K562 (cell line): ENCODE data around the gene INSR.

Experiments
- CTCF ChIP-seq, 3 experiments: IDR thresholded peaks in 2 of 3; conservative IDR thresholded peaks in 1 of 3; 2 replicates each; pipeline ENCODE4 v1.5.1; 2011 to 2012; ENCODE audit warnings: low read length in 3 of 3, mild to moderate bottlenecking in 3 of 3, control low read depth in 2 of 3, improper control_type of control experiment in 1 of 3, inconsistent platforms in 1 of 3, low read depth in 1 of 3, mixed read lengths in 1 of 3, moderate library complexity in 1 of 3; ENCODE audit not compliant: insufficient read depth in 2 of 3
- POLR2A ChIP-seq: fragments of 450-650 bp; conservative IDR thresholded peaks from 2 replicates; pipeline ENCODE4 v1.6.1; 2016
- RFX7 ChIP-seq: fragments of 250-450 bp; sonication (Bioruptor Pico); IDR thresholded peaks from 2 replicates; pipeline ENCODE4 v1.5.1; 2021; ENCODE audit warnings: mild to moderate bottlenecking
- SIN3A ChIP-seq, 2 experiments: fragments of 150-350 bp in 1 of 2; IDR thresholded peaks; 2 replicates each; pipeline ENCODE4 v1.6.1; 2011 to 2016; ENCODE audit warnings: borderline replicate concordance in 2 of 2, low read depth in 2 of 2, low read length in 2 of 2, mild to moderate bottlenecking in 2 of 2, moderate library complexity in 2 of 2; ENCODE audit not compliant: control insufficient read depth in 1 of 2
- U2AF1 ChIP-seq: fragments of 200-400 bp; formaldehyde crosslinking; optimal IDR thresholded peaks from 2 replicates; pipeline ENCODE3; 2017; ENCODE audit warnings: mild to moderate bottlenecking, low read depth, low read length, moderate library complexity

- TF ChIP-seq RFX7 (CRISPR knock-in tag) (no peak), U2AF1 (peak; percentile 43), POLR2A (no peak), CTCF (IDR thresholded peaks at IDR 0.05 in 2 of 3, conservative IDR thresholded peaks at IDR 0.05 in 1 of 3; ENCODE audit: insufficient read depth in 2 of 3, low read depth in 1 of 3, low read length in 3 of 3) (no peak), SIN3A (IDR thresholded peaks at IDR 0.05; ENCODE audit: borderline replicate concordance in 2 of 2, control insufficient read depth in 1 of 2, low read depth in 2 of 2, low read length in 2 of 2) (peak in 1 of 2 experiments; percentile 45; a peak in 1 of 4 replicates)
These were observed at the start of gene INSR for GRCh38 chr19:7293762-7294557.
